Choroid plexus epithelial cell (primary cell): ENCODE data around the gene AOPEP.
A peak's percentile ranks its signal among the peaks of the same experiment; 100 is the strongest.

Source experiments
- DNase-seq: peaks from one replicate; pipeline ENCODE4 v3.0.0-alpha.2; 2010; ENCODE audit warnings: low read depth
- H3K4me3 ChIP-seq: 2 replicates; pipeline ENCODE4 v1.5.1; 2011; ENCODE audit warnings: low read depth, mild to moderate bottlenecking, control low read depth, low read length, moderate library complexity
- CTCF ChIP-seq: conservative IDR thresholded peaks from 2 replicates; pipeline ENCODE4 v1.5.1; 2011; ENCODE audit warnings: low read depth, mild to moderate bottlenecking, control low read depth, inconsistent platforms, low read length, moderate library complexity

AOPEP gene

GRCh38 chr9:94950040-94950578 lies 223.6 kb downstream of the AOPEP start:
- TF ChIP-seq CTCF = no peak
- DNase-seq = no peak
- H3K4me3 ChIP-seq = no peak overlapping the region

- DNase-seq = peak; percentile 68
- H3K4me3 ChIP-seq = no peak overlapping the region
- TF ChIP-seq CTCF = no peak
Measured at GRCh38 chr9:94950579-94951323, 224.3 kb downstream of the AOPEP start.

GRCh38 chr9:94951324-94952135 lies 225.0 kb downstream of the AOPEP start:
- no peak for TF ChIP-seq CTCF
- H3K4me3 ChIP-seq = no peak overlapping the region
- no peak for DNase-seq

GRCh38 chr9:94952565-94953373 lies 226.3 kb downstream of the AOPEP start:
- DNase-seq = no peak
- TF ChIP-seq CTCF = no peak

GRCh38 chr9:94956731-94957130 lies 230.2 kb downstream of the AOPEP start:
- no peak overlapping the region for H3K4me3 ChIP-seq
- DNase-seq = no peak
- TF ChIP-seq CTCF = no peak

More at GRCh38 chr9:94952565-94953373, 226.3 kb downstream of the AOPEP start:
- no peak overlapping the region for H3K4me3 ChIP-seq

GRCh38 chr9:94960964-94961363 lies 234.5 kb downstream of the AOPEP start:
- DNase-seq = no peak
- no peak for TF ChIP-seq CTCF
- H3K4me3 ChIP-seq = no peak overlapping the region
